ENCODE data around the gene CYB5RL. TPM values are rescaled to one million over a fixed set of nuclear protein-coding genes. Genes with fewer than 3 reads are reported as not detected.

CYB5RL gene
- total and polyA plus RNA-seq, 2 of the 13 experiments (the other 11 are each of a cell fraction or from before 2014, with no cell fraction given), result 3.7 to 5.0 TPM

GRCh38 chr1:54174106-54174505 lies 25.7 kb downstream of the CYB5RL start:
- POLR2A ChIA-PET, result interaction anchor here (1.0 kb wide), 1 partner anchor 26 kb away, joined by 3 read pairs; the partner anchor contains the start of genes CYB5RL and MRPL37
- no peak for ATAC-seq
- Histone ChIP-seq H3K4me2 (ENCODE audit: low read depth, low read length) (no peak overlapping the region), H3K4me3 (replicated peaks in 1 of 3; ENCODE audit: insufficient read depth in 1 of 3, low read depth in 2 of 3, low read length in 3 of 3) (no peak overlapping the region), H3K27me3 (ENCODE audit: control insufficient read depth in 1 of 2, insufficient read depth in 2 of 2, low read length in 2 of 2) (no peaks in the 10 kb centered on the region; a peak in 1 of 5 replicates), H3K27ac (ENCODE audit: extremely low read length, insufficient read depth, low read length) (no peak overlapping the region), H3K4me1 (ENCODE audit: insufficient read depth, low read length) (no peaks in the 10 kb centered on the region), H3K79me2 (ENCODE audit: insufficient read depth, low read length) (no peaks in the 10 kb centered on the region), H3K36me3 (replicated peaks in 1 of 2; ENCODE audit: control insufficient read depth in 1 of 2, insufficient read depth in 2 of 2, low read length in 2 of 2) (no peaks in the 10 kb centered on the region; a peak in 1 of 5 replicates), H3K9me3 (ENCODE audit: low read length) (no peaks in the 10 kb centered on the region), H2AFZ (ENCODE audit: low read length) (no peak overlapping the region), H4K20me1 (ENCODE audit: insufficient read depth, low read length) (no peaks in the 10 kb centered on the region), H3K9ac (ENCODE audit: insufficient read depth, low read depth, low read length) (no peak overlapping the region)
- TF ChIP-seq, protein P1, sequence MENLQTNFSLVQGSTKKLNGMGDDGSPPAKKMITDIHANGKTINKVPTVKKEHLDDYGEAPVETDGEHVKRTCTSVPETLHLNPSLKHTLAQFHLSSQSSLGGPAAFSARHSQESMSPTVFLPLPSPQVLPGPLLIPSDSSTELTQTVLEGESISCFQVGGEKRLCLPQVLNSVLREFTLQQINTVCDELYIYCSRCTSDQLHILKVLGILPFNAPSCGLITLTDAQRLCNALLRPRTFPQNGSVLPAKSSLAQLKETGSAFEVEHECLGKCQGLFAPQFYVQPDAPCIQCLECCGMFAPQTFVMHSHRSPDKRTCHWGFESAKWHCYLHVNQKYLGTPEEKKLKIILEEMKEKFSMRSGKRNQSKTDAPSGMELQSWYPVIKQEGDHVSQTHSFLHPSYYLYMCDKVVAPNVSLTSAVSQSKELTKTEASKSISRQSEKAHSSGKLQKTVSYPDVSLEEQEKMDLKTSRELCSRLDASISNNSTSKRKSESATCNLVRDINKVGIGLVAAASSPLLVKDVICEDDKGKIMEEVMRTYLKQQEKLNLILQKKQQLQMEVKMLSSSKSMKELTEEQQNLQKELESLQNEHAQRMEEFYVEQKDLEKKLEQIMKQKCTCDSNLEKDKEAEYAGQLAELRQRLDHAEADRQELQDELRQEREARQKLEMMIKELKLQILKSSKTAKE (CRISPR knock-in tag; IDR thresholded peaks at IDR 0.05; ENCODE audit: borderline replicate concordance), result no peak
- TF ChIP-seq SATB2 (CRISPR knock-in tag; IDR thresholded peaks at IDR 0.05), result no peak
- no peak for TF ChIP-seq BRCA1 (CRISPR knock-in tag; IDR thresholded peaks at IDR 0.05)
- TF ChIP-seq ZFP90 (CRISPR knock-in tag; IDR thresholded peaks at IDR 0.05; ENCODE audit: borderline replicate concordance), result no peak
- TF ChIP-seq PRMT3 (CRISPR knock-in tag; IDR thresholded peaks at IDR 0.05; ENCODE audit: borderline replicate concordance, low read depth), result no peak
- BruUV-seq (replicated peaks), result no TSS peak
- intact Hi-C loops (cut with micrococcal nuclease; ENCODE audit: unreplicated experiment), result no loop called here
- FAIRE-seq, result no peak
- 80% methylated on average over 2 of the region's 4 CpGs for WGBS (ENCODE audit: low lambda C conversion rate)
- CTCF ChIA-PET (ENCODE audit: low intra/inter-chr PET ratio, low total read pairs), result no interaction called here
- in situ Hi-C loops (cut with HindIII; ENCODE audit: extremely low pct_ligation_motif_present, low pct_unique_long_range_greater_than_20kb), result no loop called here
- DNase-seq (ENCODE audit: low spot score), result no peak

GRCh38 chr1:54173681-54174080 lies 26.1 kb downstream of the CYB5RL start:
- Histone ChIP-seq H3K4me2 (ENCODE audit: low read depth, low read length) (no peak overlapping the region), H3K4me3 (replicated peaks in 1 of 3; ENCODE audit: insufficient read depth in 1 of 3, low read depth in 2 of 3, low read length in 3 of 3) (no peak overlapping the region), H3K4me1 (ENCODE audit: insufficient read depth, low read length) (no peaks in the 10 kb centered on the region), H2AFZ (ENCODE audit: low read length) (no peak overlapping the region), H3K79me2 (ENCODE audit: insufficient read depth, low read length) (no peaks in the 10 kb centered on the region), H3K27ac (ENCODE audit: extremely low read length, insufficient read depth, low read length) (no peak overlapping the region), H3K27me3 (ENCODE audit: control insufficient read depth in 1 of 2, insufficient read depth in 2 of 2, low read length in 2 of 2) (no peaks in the 10 kb centered on the region; a peak in 1 of 5 replicates), H3K9ac (ENCODE audit: insufficient read depth, low read depth, low read length) (no peak overlapping the region), H4K20me1 (ENCODE audit: insufficient read depth, low read length) (no peaks in the 10 kb centered on the region), H3K36me3 (replicated peaks in 1 of 2; ENCODE audit: control insufficient read depth in 1 of 2, insufficient read depth in 2 of 2, low read length in 2 of 2) (no peaks in the 10 kb centered on the region), H3K9me3 (ENCODE audit: low read length) (no peaks in the 10 kb centered on the region)
- ATAC-seq (no peak), DNase-seq (ENCODE audit: low spot score) (no peak), FAIRE-seq (no peak)
- in situ Hi-C loops (cut with HindIII; ENCODE audit: extremely low pct_ligation_motif_present, low pct_unique_long_range_greater_than_20kb) (no loop called here), intact Hi-C loops (cut with micrococcal nuclease; ENCODE audit: unreplicated experiment) (no loop called here)
- POLR2A ChIA-PET, result no interaction called here
- WGBS (ENCODE audit: low lambda C conversion rate), result 70% methylated on average over 4 of the region's 9 CpGs
- BruUV-seq (replicated peaks), result no TSS peak
- CTCF ChIA-PET (ENCODE audit: low intra/inter-chr PET ratio, low total read pairs), result no interaction called here
- TF ChIP-seq, protein P2, sequence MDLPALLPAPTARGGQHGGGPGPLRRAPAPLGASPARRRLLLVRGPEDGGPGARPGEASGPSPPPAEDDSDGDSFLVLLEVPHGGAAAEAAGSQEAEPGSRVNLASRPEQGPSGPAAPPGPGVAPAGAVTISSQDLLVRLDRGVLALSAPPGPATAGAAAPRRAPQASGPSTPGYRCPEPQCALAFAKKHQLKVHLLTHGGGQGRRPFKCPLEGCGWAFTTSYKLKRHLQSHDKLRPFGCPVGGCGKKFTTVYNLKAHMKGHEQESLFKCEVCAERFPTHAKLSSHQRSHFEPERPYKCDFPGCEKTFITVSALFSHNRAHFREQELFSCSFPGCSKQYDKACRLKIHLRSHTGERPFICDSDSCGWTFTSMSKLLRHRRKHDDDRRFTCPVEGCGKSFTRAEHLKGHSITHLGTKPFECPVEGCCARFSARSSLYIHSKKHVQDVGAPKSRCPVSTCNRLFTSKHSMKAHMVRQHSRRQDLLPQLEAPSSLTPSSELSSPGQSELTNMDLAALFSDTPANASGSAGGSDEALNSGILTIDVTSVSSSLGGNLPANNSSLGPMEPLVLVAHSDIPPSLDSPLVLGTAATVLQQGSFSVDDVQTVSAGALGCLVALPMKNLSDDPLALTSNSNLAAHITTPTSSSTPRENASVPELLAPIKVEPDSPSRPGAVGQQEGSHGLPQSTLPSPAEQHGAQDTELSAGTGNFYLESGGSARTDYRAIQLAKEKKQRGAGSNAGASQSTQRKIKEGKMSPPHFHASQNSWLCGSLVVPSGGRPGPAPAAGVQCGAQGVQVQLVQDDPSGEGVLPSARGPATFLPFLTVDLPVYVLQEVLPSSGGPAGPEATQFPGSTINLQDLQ (CRISPR knock-in tag; IDR thresholded peaks at IDR 0.05), result no peak
- no peak for TF ChIP-seq FOSL1 (CRISPR knock-in tag; IDR thresholded peaks at IDR 0.05; ENCODE audit: borderline replicate concordance)
- TF ChIP-seq CREBL2 (CRISPR knock-in tag; IDR thresholded peaks at IDR 0.05; ENCODE audit: borderline replicate concordance), result no peak
- TF ChIP-seq ZNF557 (CRISPR knock-in tag; IDR thresholded peaks at IDR 0.05), result no peak
- no peak for TF ChIP-seq ZNF18 (CRISPR knock-in tag; IDR thresholded peaks at IDR 0.05; ENCODE audit: insufficient replicate concordance)
- TF ChIP-seq ZSCAN30 (CRISPR knock-in tag; IDR thresholded peaks at IDR 0.05), result no peak
